Pons (tissue), 1 donor: ENCODE results near the gene RMI2.
"Not testable (repeated sequence)": the region's sequence is repeated elsewhere in the genome, so short reads cannot be mapped to it uniquely, and the experiment has no call there.

Experiments
- DNase-seq: peaks from one replicate; pipeline ENCODE4 v3.0.0-alpha.2; 2016; ENCODE audit warnings: low spot score

RMI2 gene

GRCh38 chr16:11345040-11345862 is at the start of gene RMI2:
Gene RMI2, plus strand, starts transcription at chr16:11345459. Its CDS starts 13 bp downstream, at chr16:11345472.
- peak; percentile 94 for DNase-seq

GRCh38 chr16:11295672-11296071 is 49.6 kb upstream of the RMI2 start:
- no peak for DNase-seq

GRCh38 chr16:11296351-11296705 is 48.9 kb upstream of the RMI2 start:
- DNase-seq, result no peak

- no peak for DNase-seq
These were observed 48.4 kb upstream of the RMI2 start for GRCh38 chr16:11296706-11297491.

- DNase-seq, result peak; percentile 62
These were observed 47.6 kb upstream of the RMI2 start for GRCh38 chr16:11297492-11298142.

- no peak for DNase-seq
These were observed 46.9 kb upstream of the RMI2 start for GRCh38 chr16:11298143-11298900.

- DNase-seq, result not testable (repeated sequence)
These were observed 46.2 kb upstream of the RMI2 start for GRCh38 chr16:11298950-11299547.

GRCh38 chr16:11299865-11300559 is 45.2 kb upstream of the RMI2 start:
- no peak for DNase-seq

GRCh38 chr16:11300560-11300892 is 44.7 kb upstream of the RMI2 start:
- no peak for DNase-seq

- no peak for DNase-seq
These were observed 43.4 kb upstream of the RMI2 start for GRCh38 chr16:11301645-11302501.

- no peak for DNase-seq
These were observed 42.3 kb upstream of the RMI2 start for GRCh38 chr16:11302977-11303376.

GRCh38 chr16:11303405-11304138 is 41.7 kb upstream of the RMI2 start:
- no peak for DNase-seq

GRCh38 chr16:11306381-11306780 is 38.9 kb upstream of the RMI2 start:
- DNase-seq, result no peak

GRCh38 chr16:11306997-11307638 is 38.1 kb upstream of the RMI2 start:
- DNase-seq, result no peak

GRCh38 chr16:11307639-11308492 is 37.4 kb upstream of the RMI2 start:
- DNase-seq, result no peak

- DNase-seq, result no peak
These were observed 36.6 kb upstream of the RMI2 start for GRCh38 chr16:11308493-11309283.
